A549 (cell line): Measurements from ENCODE around the gene CHRNB2. TPM values are rescaled to one million over a fixed set of nuclear protein-coding genes. Genes with fewer than 3 reads are reported as not detected.

Source experiments
- ATAC-seq, 2 experiments: fragments of 200-7000 bp in 1 of 2; fragments of >200 bp in 1 of 2; cut with Nextera tagmentation in 1 of 2; cut with Tn5 transposase in 1 of 2; 3 replicates each; pipeline versions ENCODE4 v1.8.0 to v1.9.1; 2018 to 2020; ENCODE audit warnings: mild to moderate bottlenecking in 1 of 2, moderate library complexity in 1 of 2
- CTCF ChIA-PET: fragments of 300-600 bp; sonication (Branson Sonifier 250); formaldehyde crosslinking; extraction: SDS; loops from one replicate; lab custom pipeline; 2021; ENCODE audit warnings: antibody characterized with exemption, inconsistent platforms; lab: Yijun Ruan, JAX
- POLR2A ChIA-PET: fragments of 350-600 bp; formaldehyde crosslinking; extraction: SDS; loops from one replicate; lab custom pipeline; 2021; ENCODE audit warnings: antibody characterized with exemption, inconsistent platforms; lab: Yijun Ruan, JAX
- DNase-seq, 2 experiments: peaks; one replicate each; pipeline versions ENCODE4 v3.0.0 to v3.0.0-alpha.2; 2011 to 2016; ENCODE audit warnings: low read depth in 1 of 2, low spot score in 1 of 2
- FAIRE-seq: peaks from 2 replicates; lab custom pipeline; 2011; peaks lifted over from hg19 to GRCh38; lab: Jason Lieb, UNC
- H3K27ac ChIP-seq, 2 experiments: fragments of >200 bp; sonication (Bioruptor Twin); formaldehyde crosslinking; 3 replicates each; pipeline ENCODE4 v1.5.1; 2016 to 2017
- H3K4me1 ChIP-seq: fragments of >200 bp; sonication (Bioruptor Twin); formaldehyde crosslinking; 3 replicates; pipeline ENCODE4 v1.6.1; 2016
- H3K4me2 ChIP-seq: fragments of >200 bp; sonication (Bioruptor Twin); formaldehyde crosslinking; 3 replicates; pipeline ENCODE4 v1.6.1; 2016
- H3K4me3 ChIP-seq: fragments of >200 bp; sonication (Bioruptor Twin); formaldehyde crosslinking; 3 replicates; pipeline ENCODE4 v1.5.1; 2016
- H3K9me3 ChIP-seq: fragments of >200 bp; sonication (Bioruptor Twin); formaldehyde crosslinking; 3 replicates; pipeline ENCODE4 v1.6.1; 2016
- BHLHE40 ChIP-seq: IDR thresholded peaks from 2 replicates; pipeline ENCODE4 v1.6.1; 2012; ENCODE audit warnings: low read depth, low read length, inconsistent platforms
- CBX8 ChIP-seq: fragments of 200-600 bp; sonication (generic); IDR thresholded peaks from 2 replicates; pipeline ENCODE4 v1.6.1; 2016
- CEBPB ChIP-seq, 2 experiments: fragments of >200 bp in 1 of 2; sonication (Bioruptor Twin) in 1 of 2; formaldehyde crosslinking in 1 of 2; IDR thresholded peaks; 2 replicates each; pipeline ENCODE4 v1.6.1; 2012 to 2016
- EHF ChIP-seq: fragments of 250-450 bp; sonication (Bioruptor Pico); IDR thresholded peaks from 2 replicates; pipeline ENCODE4 v1.5.0; 2020; ENCODE audit warnings: mild to moderate bottlenecking
- ESRRA ChIP-seq: fragments of 150-350 bp; IDR thresholded peaks from 2 replicates; pipeline ENCODE4 v1.6.1; 2014; ENCODE audit warnings: mild to moderate bottlenecking, low read length, borderline replicate concordance
- FOSB ChIP-seq: fragments of 250-450 bp; sonication (Bioruptor Pico); IDR thresholded peaks from 2 replicates; pipeline ENCODE4 v1.5.0; 2020; ENCODE audit warnings: mild to moderate bottlenecking, moderate library complexity
- FOSL2 ChIP-seq, 2 experiments: fragments of 450-650 bp in 1 of 2; fragments of >200 bp in 1 of 2; sonication (Bioruptor Twin) in 1 of 2; formaldehyde crosslinking; IDR thresholded peaks; 2 replicates each; pipeline versions ENCODE4 v1.5.0 to v1.6.1; 2016 to 2020; ENCODE audit warnings: mild to moderate bottlenecking in 1 of 2, moderate library complexity in 1 of 2
- HDAC2 ChIP-seq: fragments of 200-600 bp; sonication (generic); IDR thresholded peaks from 2 replicates; pipeline ENCODE4 v1.6.1; 2016
- HOXB5 ChIP-seq: fragments of 250-450 bp; sonication (Bioruptor Pico); IDR thresholded peaks from 2 replicates; pipeline ENCODE4 v1.5.0; 2020; ENCODE audit warnings: mild to moderate bottlenecking, moderate library complexity
- JUN ChIP-seq, 2 experiments: fragments of >200 bp; sonication (Bioruptor Twin); formaldehyde crosslinking; IDR thresholded peaks; 2 replicates in 1 of 2; 3 replicates in 1 of 2; pipeline ENCODE4 v1.6.1; 2016 to 2017
- KDM5A ChIP-seq: fragments of 200-600 bp; sonication (generic); IDR thresholded peaks from 2 replicates; pipeline ENCODE4 v1.6.1; 2016; ENCODE audit warnings: antibody characterized with exemption, mild to moderate bottlenecking
- MAFK ChIP-seq: fragments of 450-650 bp; IDR thresholded peaks from 2 replicates; pipeline ENCODE4 v1.6.1; 2014; ENCODE audit not compliant: partially characterized antibody
- NFE2L2 ChIP-seq: fragments of 150-350 bp; conservative IDR thresholded peaks from 2 replicates; pipeline ENCODE4 v1.6.1; 2014; ENCODE audit warnings: low read length
- RAD21 ChIP-seq, 2 experiments: fragments of >200 bp in 1 of 2; sonication (Bioruptor Twin) in 1 of 2; formaldehyde crosslinking in 1 of 2; IDR thresholded peaks in 1 of 2; conservative IDR thresholded peaks in 1 of 2; 2 replicates in 1 of 2; 3 replicates in 1 of 2; pipeline ENCODE4 v1.6.1; 2012 to 2018; ENCODE audit warnings: inconsistent platforms in 1 of 2
- SREBF2 ChIP-seq: fragments of 450-650 bp; IDR thresholded peaks from 2 replicates; pipeline ENCODE4 v1.6.1; 2014; ENCODE audit warnings: mild to moderate bottlenecking, moderate library complexity
- TFCP2L1 ChIP-seq: fragments of 250-450 bp; sonication (Bioruptor Pico); IDR thresholded peaks from 2 replicates; pipeline ENCODE4 v1.5.0; 2021; ENCODE audit warnings: mild to moderate bottlenecking
- ZSCAN20 ChIP-seq: fragments of 250-450 bp; sonication (Bioruptor Pico); IDR thresholded peaks from 2 replicates; pipeline ENCODE4 v1.8.0; 2022; ENCODE audit warnings: mild to moderate bottlenecking, moderate library complexity
- WGBS: methylation state at CpG from one replicate; pipeline ENCODE4 v1.1.6; 2017; ENCODE audit errors: missing lambda C conversion rate; 5-methylcytosine and 5-hydroxymethylcytosine counted together
- polyA plus RNA-seq, 4 experiments: library from polyadenylated mRNA; depleted of rRNA in 3 of 4; stranded (reverse); fragments of >200 nt; fragmentation: RNase III in 1 of 4; extraction: RNeasy Plus Mini Kit Qiagen cat#74134 plus additional on column Dnase treatment in 1 of 4; gene quantifications; 2 replicates in 3 of 4; 3 replicates in 1 of 4; pipeline ENCODE4 v1.2.3, GENCODE V29; 2011 to 2017
- TF ChIP-seq, protein P1 (sequence below): fragments of >200 bp; sonication (Bioruptor Twin); formaldehyde crosslinking; IDR thresholded peaks from 3 replicates; pipeline ENCODE4 v1.5.1; 2016
- TF ChIP-seq, protein P2 (sequence below): fragments of 250-450 bp; sonication (Bioruptor Pico); IDR thresholded peaks from 2 replicates; pipeline ENCODE4 v1.5.0; 2021; ENCODE audit warnings: mild to moderate bottlenecking, moderate library complexity, borderline replicate concordance
- TF ChIP-seq, protein P3 (sequence below): fragments of 250-450 bp; sonication (Bioruptor Pico); IDR thresholded peaks from 2 replicates; pipeline ENCODE4 v1.5.0; 2020; ENCODE audit warnings: low read depth, mild to moderate bottlenecking, moderate library complexity
- TF ChIP-seq, protein P4 (sequence below): fragments of 200-600 bp; sonication (generic); IDR thresholded peaks from 2 replicates; pipeline ENCODE4 v1.6.1; 2016; ENCODE audit warnings: antibody characterized with exemption, mild to moderate bottlenecking, moderate library complexity
- TF ChIP-seq, protein P5 (sequence below): IDR thresholded peaks from 2 replicates; pipeline ENCODE4 v1.6.1; 2012; ENCODE audit warnings: low read depth, borderline replicate concordance

CHRNB2 gene
- polyA plus RNA-seq, 2 of the 4 experiments (the other 2 are of a cell fraction): 0.21 TPM

DNA sequence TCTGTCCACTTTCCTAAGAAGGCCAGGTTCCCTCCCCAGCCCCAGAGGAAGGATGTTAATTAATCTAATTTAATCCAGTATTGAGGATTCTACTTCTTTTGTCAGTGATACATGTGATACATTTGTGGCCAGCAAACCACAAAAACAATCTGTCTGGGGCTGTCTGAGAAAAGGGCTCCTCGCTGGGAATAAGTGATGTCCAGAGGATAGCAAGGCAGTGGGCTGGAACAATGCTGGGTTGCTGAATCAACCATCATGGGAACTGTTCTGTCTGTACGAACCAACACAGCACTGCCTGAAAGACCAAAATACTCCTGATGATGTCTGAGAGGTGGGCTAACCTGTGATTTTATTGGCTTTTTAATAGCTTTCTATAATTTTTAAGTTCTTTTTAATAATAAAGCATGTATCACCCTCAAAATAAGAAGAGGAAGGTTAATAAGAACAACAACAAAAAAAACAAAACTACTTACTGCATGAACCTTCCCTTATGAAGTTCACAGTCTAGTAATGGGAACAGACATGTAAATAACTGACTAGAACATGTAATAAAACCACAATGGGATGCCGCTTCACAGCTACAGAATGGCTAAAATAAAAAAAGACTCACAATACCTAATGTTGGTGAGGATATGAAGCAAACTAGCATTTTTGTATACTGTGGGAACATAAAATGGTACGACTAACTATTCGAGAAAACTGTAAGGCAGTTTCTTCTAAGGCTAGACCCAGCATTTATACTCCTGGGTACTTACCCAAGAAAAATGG, 51.8 kb downstream of the CHRNB2 start:
- no peak overlapping the region for H3K27ac ChIP-seq
- H3K4me2 ChIP-seq: no peak overlapping the region
- DNase-seq (no peak), ATAC-seq (no peak), FAIRE-seq (no peak)
- no peaks in the 10 kb centered on the region for H3K4me1 ChIP-seq
- CTCF ChIA-PET: interaction anchor here (0.7 to 1.3 kb wide), 4 partner anchors 14 to 335 kb away, joined by 3 to 6 read pairs (median 3); no protein-coding TSS in a partner anchor
- no peak overlapping the region for H3K4me3 ChIP-seq
- POLR2A ChIA-PET: no interaction called here
- no peak for TF ChIP-seq SREBF2
- no peak for TF ChIP-seq EHF (CRISPR knock-in tag)
- TF ChIP-seq, protein P1, sequence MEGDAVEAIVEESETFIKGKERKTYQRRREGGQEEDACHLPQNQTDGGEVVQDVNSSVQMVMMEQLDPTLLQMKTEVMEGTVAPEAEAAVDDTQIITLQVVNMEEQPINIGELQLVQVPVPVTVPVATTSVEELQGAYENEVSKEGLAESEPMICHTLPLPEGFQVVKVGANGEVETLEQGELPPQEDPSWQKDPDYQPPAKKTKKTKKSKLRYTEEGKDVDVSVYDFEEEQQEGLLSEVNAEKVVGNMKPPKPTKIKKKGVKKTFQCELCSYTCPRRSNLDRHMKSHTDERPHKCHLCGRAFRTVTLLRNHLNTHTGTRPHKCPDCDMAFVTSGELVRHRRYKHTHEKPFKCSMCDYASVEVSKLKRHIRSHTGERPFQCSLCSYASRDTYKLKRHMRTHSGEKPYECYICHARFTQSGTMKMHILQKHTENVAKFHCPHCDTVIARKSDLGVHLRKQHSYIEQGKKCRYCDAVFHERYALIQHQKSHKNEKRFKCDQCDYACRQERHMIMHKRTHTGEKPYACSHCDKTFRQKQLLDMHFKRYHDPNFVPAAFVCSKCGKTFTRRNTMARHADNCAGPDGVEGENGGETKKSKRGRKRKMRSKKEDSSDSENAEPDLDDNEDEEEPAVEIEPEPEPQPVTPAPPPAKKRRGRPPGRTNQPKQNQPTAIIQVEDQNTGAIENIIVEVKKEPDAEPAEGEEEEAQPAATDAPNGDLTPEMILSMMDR: no peak
- TF ChIP-seq NFE2L2: no peak
- no peak for TF ChIP-seq FOSB
- TF ChIP-seq CEBPB (IDR thresholded peaks at IDR 0.05): no peak
- no peak for TF ChIP-seq BHLHE40
- TF ChIP-seq, all 56 proteins: peak for 0
- 89% methylated on average over 5 of the region's 5 CpGs for WGBS
- no peaks in the 10 kb centered on the region for H3K9me3 ChIP-seq

DNA sequence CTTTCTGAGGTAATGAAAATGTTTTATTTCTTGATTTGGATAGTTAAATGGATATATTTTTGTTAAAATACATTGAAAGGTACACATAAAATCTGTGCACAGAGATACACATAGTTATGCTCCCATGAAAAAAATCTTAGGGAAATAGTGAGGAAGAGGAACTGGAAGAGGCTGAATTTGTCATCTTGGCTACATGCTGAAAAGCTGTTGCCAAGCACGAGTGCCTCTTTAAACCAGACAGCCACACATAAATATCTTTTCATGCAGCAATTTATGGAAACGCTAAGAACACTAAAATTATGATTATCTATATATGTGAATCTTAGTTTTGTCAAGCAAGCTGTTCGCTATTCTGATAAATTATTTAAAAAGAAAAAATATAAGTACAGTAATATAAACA, 53.2 kb downstream of the CHRNB2 start:
- DNase-seq (no peak), ATAC-seq (no peak), FAIRE-seq (no peak)
- Histone ChIP-seq H3K4me2 (no peak overlapping the region), H3K9me3 (no peaks in the 10 kb centered on the region), H3K4me3 (no peak overlapping the region), H3K27ac (no peak overlapping the region), H3K4me1 (no peaks in the 10 kb centered on the region)
- CTCF ChIA-PET: interaction anchor here (0.6 to 1.7 kb wide), 3 partner anchors 23 to 61 kb away, joined by 3 to 6 read pairs (median 4); no protein-coding TSS in a partner anchor
- POLR2A ChIA-PET: no interaction called here
- WGBS: 87% methylated on average over 3 of the region's 3 CpGs
- no peak for TF ChIP-seq MAFK
- TF ChIP-seq NFE2L2: no peak
- TF ChIP-seq HDAC2: no peak
- no peak for TF ChIP-seq JUN (IDR thresholded peaks at IDR 0.05)
- TF ChIP-seq ZSCAN20 (CRISPR knock-in tag): no peak
- no peak for TF ChIP-seq CEBPB (IDR thresholded peaks at IDR 0.05)
- no peak for TF ChIP-seq TFCP2L1 (CRISPR knock-in tag)
- TF ChIP-seq, protein P2, sequence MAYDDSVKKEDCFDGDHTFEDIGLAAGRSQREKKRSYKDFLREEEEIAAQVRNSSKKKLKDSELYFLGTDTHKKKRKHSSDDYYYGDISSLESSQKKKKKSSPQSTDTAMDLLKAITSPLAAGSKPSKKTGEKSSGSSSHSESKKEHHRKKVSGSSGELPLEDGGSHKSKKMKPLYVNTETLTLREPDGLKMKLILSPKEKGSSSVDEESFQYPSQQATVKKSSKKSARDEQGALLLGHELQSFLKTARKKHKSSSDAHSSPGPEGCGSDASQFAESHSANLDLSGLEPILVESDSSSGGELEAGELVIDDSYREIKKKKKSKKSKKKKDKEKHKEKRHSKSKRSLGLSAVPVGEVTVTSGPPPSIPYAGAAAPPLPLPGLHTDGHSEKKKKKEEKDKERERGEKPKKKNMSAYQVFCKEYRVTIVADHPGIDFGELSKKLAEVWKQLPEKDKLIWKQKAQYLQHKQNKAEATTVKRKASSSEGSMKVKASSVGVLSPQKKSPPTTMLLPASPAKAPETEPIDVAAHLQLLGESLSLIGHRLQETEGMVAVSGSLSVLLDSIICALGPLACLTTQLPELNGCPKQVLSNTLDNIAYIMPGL (CRISPR knock-in tag): no peak
- TF ChIP-seq ESRRA: no peak
- TF ChIP-seq, protein P3, sequence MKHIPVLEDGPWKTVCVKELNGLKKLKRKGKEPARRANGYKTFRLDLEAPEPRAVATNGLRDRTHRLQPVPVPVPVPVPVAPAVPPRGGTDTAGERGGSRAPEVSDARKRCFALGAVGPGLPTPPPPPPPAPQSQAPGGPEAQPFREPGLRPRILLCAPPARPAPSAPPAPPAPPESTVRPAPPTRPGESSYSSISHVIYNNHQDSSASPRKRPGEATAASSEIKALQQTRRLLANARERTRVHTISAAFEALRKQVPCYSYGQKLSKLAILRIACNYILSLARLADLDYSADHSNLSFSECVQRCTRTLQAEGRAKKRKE: no peak
- no peak for TF ChIP-seq KDM5A
- TF ChIP-seq HOXB5 (CRISPR knock-in tag): no peak
- TF ChIP-seq, protein P4, sequence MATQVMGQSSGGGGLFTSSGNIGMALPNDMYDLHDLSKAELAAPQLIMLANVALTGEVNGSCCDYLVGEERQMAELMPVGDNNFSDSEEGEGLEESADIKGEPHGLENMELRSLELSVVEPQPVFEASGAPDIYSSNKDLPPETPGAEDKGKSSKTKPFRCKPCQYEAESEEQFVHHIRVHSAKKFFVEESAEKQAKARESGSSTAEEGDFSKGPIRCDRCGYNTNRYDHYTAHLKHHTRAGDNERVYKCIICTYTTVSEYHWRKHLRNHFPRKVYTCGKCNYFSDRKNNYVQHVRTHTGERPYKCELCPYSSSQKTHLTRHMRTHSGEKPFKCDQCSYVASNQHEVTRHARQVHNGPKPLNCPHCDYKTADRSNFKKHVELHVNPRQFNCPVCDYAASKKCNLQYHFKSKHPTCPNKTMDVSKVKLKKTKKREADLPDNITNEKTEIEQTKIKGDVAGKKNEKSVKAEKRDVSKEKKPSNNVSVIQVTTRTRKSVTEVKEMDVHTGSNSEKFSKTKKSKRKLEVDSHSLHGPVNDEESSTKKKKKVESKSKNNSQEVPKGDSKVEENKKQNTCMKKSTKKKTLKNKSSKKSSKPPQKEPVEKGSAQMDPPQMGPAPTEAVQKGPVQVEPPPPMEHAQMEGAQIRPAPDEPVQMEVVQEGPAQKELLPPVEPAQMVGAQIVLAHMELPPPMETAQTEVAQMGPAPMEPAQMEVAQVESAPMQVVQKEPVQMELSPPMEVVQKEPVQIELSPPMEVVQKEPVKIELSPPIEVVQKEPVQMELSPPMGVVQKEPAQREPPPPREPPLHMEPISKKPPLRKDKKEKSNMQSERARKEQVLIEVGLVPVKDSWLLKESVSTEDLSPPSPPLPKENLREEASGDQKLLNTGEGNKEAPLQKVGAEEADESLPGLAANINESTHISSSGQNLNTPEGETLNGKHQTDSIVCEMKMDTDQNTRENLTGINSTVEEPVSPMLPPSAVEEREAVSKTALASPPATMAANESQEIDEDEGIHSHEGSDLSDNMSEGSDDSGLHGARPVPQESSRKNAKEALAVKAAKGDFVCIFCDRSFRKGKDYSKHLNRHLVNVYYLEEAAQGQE: no peak
- no peak for TF ChIP-seq CBX8
- TF ChIP-seq, protein P5, sequence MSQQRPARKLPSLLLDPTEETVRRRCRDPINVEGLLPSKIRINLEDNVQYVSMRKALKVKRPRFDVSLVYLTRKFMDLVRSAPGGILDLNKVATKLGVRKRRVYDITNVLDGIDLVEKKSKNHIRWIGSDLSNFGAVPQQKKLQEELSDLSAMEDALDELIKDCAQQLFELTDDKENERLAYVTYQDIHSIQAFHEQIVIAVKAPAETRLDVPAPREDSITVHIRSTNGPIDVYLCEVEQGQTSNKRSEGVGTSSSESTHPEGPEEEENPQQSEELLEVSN: no peak
- no peak for TF ChIP-seq RAD21 (conservative IDR thresholded peaks at IDR 0.05 in 1 of 2, IDR thresholded peaks at IDR 0.05 in 1 of 2)
- no peak for TF ChIP-seq FOSL2 (IDR thresholded peaks at IDR 0.05)
- TF ChIP-seq FOSL2 (CRISPR knock-in tag; IDR thresholded peaks at IDR 0.05): no peak
- TF ChIP-seq EHF (CRISPR knock-in tag): no peak
